ENCODE data around the gene KYNU. TPM values are rescaled to one million over a fixed set of nuclear protein-coding genes. Genes with fewer than 3 reads are reported as not detected.
"Not testable (repeated sequence)": the region's sequence is repeated elsewhere in the genome, so short reads cannot be mapped to it uniquely, and the experiment has no call there.

Gene KYNU
- total RNA-seq, 1 donor from 2014 or later = 1.3 TPM

DNA sequence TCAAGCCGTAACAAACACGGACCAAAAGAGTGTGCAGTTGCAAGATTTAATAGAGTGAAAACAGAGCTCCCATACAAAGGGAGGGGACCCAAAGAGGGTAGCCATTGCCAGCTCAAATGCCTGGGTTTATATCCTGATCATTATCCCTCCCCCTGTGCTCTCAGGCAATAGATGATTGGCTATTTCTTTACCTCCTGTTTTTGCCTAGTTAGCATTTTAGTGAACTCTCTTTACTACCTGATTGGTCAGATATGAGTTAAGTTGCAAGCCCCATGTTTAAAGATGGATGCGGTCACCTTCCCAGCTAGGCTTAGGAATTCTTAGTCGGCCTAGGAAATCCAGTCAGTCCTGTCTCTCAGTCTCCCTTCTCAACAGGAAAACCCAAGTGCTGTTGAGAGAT, 22.9 kb downstream of the KYNU start:
- intact Hi-C loops (cut with DNase I); ATAC-seq (ENCODE audit: poor library complexity); DNase-seq: not testable (repeated sequence)

- DNase-seq (no peak), ATAC-seq (ENCODE audit: poor library complexity) (no peak)
- intact Hi-C loops (cut with DNase I) = no loop called here
Measured at GRCh38 chr2:142901780-142902179, 24.3 kb downstream of the KYNU start.

DNA sequence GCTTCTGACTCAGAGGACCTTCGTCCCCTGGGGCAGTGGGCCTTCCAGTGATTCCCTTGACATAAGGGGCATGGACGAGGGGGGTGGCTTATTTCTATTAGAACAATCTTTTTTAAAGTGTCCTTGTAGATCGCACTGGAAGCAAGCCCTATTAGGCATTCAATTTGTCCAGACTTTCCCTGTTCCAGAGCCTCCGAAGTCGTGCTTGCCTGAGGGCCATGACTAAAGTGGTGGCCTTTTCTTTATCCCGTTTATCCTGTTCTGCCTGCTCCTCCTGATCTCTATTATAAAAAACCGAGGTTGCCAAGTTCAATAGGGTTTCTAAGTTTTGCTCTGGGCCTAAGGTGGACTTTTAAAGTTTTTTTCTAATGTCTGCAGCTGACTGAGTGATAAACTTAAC, 26.3 kb downstream of the KYNU start:
- ATAC-seq (ENCODE audit: poor library complexity); intact Hi-C loops (cut with DNase I); DNase-seq: not testable (repeated sequence)

- ATAC-seq (ENCODE audit: poor library complexity) = no peak
Measured at GRCh38 chr2:142907653-142908052, 30.2 kb downstream of the KYNU start.

GRCh38 chr2:142914507-142915313, 37.2 kb downstream of the KYNU start:
- no peak for ATAC-seq (ENCODE audit: poor library complexity)
- intact Hi-C loops (cut with DNase I) = no loop called here
- DNase-seq = no peak

More at GRCh38 chr2:142907653-142908052, 30.2 kb downstream of the KYNU start:
- intact Hi-C loops (cut with DNase I) = no loop called here
- no peak for DNase-seq

GRCh38 chr2:142915502-142915901, 38.0 kb downstream of the KYNU start:
- ATAC-seq (ENCODE audit: poor library complexity) = no peak
- intact Hi-C loops (cut with DNase I) = no loop called here
- no peak for DNase-seq

- DNase-seq (no peak), ATAC-seq (ENCODE audit: poor library complexity) (no peak)
- intact Hi-C loops (cut with DNase I) = no loop called here
Measured at GRCh38 chr2:142918624-142919023, 41.2 kb downstream of the KYNU start.

DNA sequence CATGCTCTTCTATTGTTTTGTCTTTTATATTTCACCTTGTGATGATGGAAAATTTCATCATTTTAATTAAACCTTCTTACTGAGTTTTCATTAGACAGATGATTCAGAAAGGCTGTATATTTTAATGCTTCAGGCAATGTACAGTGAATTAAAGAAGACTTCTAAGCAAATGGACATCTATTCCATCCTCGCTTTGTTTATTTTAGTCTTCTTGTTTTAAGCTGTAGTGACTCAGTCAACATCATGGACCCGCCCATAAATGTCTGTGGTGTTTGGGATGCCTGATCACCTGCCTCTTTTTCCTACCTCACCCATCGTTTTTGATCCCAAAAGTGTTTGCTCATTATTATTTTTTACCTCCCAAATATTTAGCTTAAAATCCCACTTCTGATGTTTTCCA, 43.1 kb downstream of the KYNU start:
- DNase-seq = no peak
- ATAC-seq (ENCODE audit: poor library complexity) = no peak
- intact Hi-C loops (cut with DNase I) = no loop called here

- intact Hi-C loops (cut with DNase I) = no loop called here
- ATAC-seq (ENCODE audit: poor library complexity) (no peak), DNase-seq (no peak)
Measured at GRCh38 chr2:142926445-142926844, 49.0 kb downstream of the KYNU start.

DNA sequence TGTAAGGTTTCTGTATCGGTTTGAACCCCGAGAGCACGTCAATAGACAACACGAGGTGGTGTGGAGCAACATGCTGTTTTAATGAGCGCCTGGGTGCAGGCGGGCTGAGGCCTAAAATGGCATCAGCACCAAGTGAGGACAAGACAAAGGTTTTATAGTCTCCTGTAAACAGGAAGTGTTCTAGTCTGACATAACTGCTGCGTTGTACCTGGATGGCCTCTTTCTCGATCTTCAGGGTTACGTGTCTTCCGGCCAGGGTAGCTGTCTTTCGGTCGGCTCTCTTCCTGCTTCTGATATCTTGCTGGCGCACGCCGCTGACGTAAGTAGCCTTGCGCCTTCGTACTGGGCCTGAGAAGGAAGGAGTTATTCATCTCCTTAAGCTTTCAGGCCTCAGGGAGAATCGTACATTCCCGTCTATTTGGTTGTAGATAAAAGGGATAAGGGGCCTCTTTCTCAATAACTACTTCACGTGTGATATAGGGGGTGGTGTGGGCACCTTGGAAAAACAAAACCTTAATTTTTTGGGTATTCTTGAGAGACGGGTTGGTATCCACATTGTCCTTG, 53.5 kb downstream of the KYNU start:
- intact Hi-C loops (cut with DNase I) = no loop called here
- no peak for ATAC-seq (ENCODE audit: poor library complexity)
- DNase-seq = no peak

- ATAC-seq (ENCODE audit: poor library complexity) = no peak
- intact Hi-C loops (cut with DNase I) = no loop called here
- no peak for DNase-seq
Measured at GRCh38 chr2:142933916-142934315, 56.5 kb downstream of the KYNU start.

GRCh38 chr2:142935563-142936089, 58.2 kb downstream of the KYNU start:
- ATAC-seq (ENCODE audit: poor library complexity) (no peak), DNase-seq (no peak)
- intact Hi-C loops (cut with DNase I) = no loop called here

- intact Hi-C loops (cut with DNase I) = no loop called here
- ATAC-seq (ENCODE audit: poor library complexity) = no peak
- no peak for DNase-seq
Measured at GRCh38 chr2:142936629-142937028, 59.2 kb downstream of the KYNU start.

DNA sequence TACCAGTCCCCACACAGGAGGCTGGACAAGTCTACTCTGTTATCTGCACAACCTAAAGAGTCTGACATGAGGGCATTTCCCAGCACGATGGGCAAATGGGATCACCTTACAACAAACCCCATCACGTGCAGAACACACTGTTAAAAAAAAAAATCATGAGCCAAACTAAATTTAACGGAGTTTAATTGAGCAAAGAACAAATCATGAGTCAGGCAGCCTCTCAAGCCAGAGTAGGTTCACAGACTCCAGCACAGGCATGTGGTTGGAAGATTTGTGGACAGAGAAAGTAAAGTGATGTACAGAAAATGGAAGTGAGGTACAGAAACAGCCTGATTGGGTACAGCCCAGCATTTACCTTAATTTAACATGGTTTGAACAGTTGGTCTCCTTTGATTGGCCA, 59.9 kb downstream of the KYNU start:
- DNase-seq (no peak), ATAC-seq (ENCODE audit: poor library complexity) (no peak)
- intact Hi-C loops (cut with DNase I) = no loop called here

DNA sequence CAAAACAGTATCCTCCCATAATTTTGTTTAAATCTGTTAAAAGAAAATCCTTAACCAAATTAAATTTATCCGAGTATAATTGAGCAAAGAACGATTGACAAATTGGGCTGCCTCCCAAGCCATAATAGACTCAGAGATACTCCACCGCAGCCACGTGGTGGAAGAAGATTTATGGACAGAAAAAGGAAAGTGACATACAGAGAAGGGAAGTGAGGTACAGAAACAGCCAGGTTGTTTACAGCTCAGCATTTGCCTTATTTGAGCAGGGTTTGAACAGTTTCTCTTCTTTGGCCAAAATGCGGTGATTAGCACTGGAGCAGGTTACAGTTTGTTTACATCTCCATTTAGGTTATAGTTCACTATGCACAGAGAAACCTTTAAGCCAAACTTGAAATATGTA, 60.8 kb downstream of the KYNU start:
- intact Hi-C loops (cut with DNase I) = no loop called here

GRCh38 chr2:142940606-142941223, 63.3 kb downstream of the KYNU start:
- DNase-seq (no peak), ATAC-seq (ENCODE audit: poor library complexity) (no peak)
- intact Hi-C loops (cut with DNase I) = no loop called here

More for the DNA sequence above, 60.8 kb downstream of the KYNU start:
- DNase-seq (no peak), ATAC-seq (ENCODE audit: poor library complexity) (no peak)

- DNase-seq (no peak), ATAC-seq (ENCODE audit: poor library complexity) (no peak)
- intact Hi-C loops (cut with DNase I) = no loop called here
Measured at GRCh38 chr2:142942690-142943089, 65.2 kb downstream of the KYNU start.

- intact Hi-C loops (cut with DNase I) = no loop called here
- no peak for DNase-seq
- no peak for ATAC-seq (ENCODE audit: poor library complexity)
Measured at GRCh38 chr2:142944264-142944663, 66.8 kb downstream of the KYNU start.

- ATAC-seq (ENCODE audit: poor library complexity) (no peak), DNase-seq (no peak)
- intact Hi-C loops (cut with DNase I) = no loop called here
Measured at GRCh38 chr2:142944721-142945120, 67.3 kb downstream of the KYNU start.

- intact Hi-C loops (cut with DNase I) = no loop called here
Measured at GRCh38 chr2:142946941-142947340, 69.5 kb downstream of the KYNU start.

More at GRCh38 chr2:142946941-142947340, 69.5 kb downstream of the KYNU start:
- DNase-seq (no peak), ATAC-seq (ENCODE audit: poor library complexity) (no peak)
